HTERT RPE-1 (cell line): ENCODE measurements around the gene GJC1.

ENCODE experiments used
- in situ Hi-C: fragments of 300-500 bp; cut with MboI; formaldehyde crosslinking; loops from 4 replicates; pipeline ENCODE4 v1.14.3; 2020; ENCODE audit warnings: low sequenced_read_pairs

GJC1 gene

GRCh38 chr17:44829523-44830358 is at the start of gene GJC1:
Gene GJC1 (minus strand): TSS chr17:44830287. CDS start chr17:44805817, 24,470 bp downstream.
- in situ Hi-C loops, result no loop called here

GRCh38 chr17:44879376-44879775 is 49.3 kb upstream of the GJC1 start:
- in situ Hi-C loops, result no loop called here

DNA sequence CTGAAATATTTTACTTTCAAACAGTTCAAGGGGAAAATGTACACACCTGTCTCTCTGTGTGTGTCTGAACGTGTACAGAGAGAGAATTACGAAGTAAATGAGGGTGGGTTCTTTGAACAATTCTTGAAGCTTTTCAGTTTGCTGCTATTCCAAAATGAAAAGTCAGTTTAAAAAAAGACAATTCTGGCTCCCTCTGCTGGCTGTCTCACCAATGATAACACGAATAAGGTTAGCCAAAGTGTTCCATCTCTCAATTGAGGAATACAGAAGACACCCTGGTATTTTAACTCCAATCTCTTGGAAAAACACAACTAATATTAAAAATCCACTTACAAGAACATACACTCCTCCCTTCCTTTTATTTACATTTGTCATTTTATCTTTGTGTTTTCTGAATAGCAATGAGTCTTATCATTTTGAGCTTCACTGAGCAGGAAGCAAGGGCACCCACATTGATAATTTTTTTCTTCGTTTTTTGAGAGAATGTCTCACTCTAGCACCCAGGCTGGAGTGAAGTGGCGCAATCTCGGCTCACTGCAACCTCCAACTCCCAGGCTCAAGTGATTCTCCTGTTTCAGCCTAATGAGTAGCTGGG is 48.6 kb upstream of the GJC1 start:
- in situ Hi-C loops, result no loop called here

- in situ Hi-C loops, result no loop called here
Measured at GRCh38 chr17:44877121-44877520, 47.0 kb upstream of the GJC1 start.

DNA sequence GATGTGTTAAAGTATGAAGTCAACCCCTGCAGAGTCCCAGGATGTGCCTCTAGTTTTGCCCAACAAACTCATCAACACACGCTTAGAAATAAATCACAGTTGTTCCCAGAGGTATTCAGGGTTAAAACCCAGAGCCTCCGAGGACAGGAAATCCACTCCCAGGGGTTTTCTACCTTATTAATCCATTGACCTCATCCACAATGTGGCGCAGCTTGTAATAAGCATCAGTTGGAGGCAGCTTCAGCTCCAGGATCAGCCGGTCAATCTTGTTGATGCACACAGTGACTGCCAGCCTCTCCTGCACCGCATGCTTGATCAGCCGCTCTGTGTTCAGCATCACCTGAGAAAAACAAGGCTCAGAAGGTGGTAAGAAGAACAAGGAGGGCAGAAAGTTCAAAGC is 45.7 kb upstream of the GJC1 start:
- in situ Hi-C loops, result no loop called here

DNA sequence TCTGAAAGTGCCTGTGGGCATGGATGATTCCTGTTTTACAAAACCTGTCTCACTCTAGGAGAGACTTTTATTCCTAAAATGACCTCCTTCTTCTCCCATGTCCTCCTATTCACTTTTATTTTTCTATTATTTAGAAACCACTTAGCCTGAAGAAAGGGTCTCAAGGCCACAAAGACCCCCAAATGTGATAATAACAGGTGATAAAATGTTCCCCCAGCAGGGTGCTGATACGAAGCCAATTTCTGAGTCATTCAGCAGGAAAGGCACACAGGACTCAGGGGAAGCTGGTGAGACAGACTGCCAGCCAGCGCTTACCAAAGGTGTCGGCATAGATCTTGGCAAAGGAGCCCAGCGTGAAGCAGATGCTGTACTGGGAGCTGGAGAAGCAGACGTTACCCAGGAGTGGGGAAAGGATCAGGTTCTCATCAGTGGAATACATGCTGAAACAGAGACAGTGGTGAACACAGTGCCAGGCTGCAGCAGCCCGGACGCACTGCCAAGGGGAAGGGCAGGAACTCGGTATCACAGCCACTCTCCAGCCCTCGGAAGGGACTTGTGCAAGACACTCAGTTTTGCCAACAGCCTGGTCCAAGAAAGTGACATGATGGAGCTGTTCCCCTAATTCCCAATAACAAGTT is 42.2 kb upstream of the GJC1 start:
- in situ Hi-C loops, result no loop called here

DNA sequence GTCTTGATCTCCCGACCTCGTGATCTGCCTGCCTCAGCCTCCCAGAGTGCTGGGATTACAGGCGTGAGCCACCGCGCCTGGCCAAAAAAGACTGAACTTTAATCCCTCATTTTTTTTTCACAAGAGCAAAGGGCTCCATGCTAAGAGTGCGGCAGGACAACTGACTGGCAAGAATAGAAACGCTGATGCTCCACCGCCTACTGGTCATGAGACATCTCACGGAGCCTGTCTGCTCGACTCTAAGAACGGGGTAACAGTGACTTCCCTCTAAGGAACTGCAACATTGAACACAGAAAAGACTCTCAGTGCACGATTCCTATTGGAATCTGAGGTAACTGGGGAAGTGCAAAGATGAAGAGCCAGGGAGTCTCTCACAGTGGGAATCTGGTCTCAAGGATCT is 41.5 kb upstream of the GJC1 start:
- in situ Hi-C loops, result no loop called here

DNA sequence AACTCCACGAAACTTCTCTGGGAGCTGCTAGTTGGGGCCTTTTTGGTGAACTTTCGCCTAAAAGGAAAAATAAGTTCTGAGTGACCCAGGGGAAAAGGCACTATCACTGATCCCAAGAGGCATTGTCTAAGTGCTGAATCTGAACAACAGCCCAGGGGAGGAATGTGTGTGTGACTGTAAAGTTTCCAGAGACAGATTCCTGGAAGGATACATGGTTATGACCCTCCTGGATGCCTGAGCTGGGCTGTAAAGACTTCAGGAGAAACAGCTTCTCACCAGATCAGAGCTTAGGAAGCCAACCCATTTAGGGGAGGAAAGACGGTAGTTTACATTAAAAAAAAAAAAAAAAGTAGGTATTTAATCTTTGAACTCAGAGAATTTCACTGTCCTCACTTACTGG is 37.8 kb upstream of the GJC1 start:
- in situ Hi-C loops, result no loop called here

DNA sequence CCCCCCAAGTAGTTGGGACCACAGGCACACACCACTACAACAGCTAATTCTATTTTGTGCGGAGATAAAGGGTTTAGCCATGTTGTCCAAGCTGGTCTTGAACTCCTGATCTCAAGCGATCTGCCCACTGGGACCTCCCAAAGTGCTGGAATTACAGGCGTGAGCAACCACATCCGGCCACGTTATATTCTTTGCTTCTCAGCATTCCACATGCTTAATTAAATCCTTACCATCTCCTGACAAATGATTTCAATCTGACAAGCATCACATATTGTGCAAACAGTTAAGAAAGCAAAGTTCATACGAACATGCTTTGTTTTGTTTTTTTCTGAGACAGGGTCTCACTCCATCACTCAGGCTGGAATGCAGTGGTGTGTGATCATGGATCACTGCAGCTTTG is 35.8 kb upstream of the GJC1 start:
- in situ Hi-C loops, result no loop called here

DNA sequence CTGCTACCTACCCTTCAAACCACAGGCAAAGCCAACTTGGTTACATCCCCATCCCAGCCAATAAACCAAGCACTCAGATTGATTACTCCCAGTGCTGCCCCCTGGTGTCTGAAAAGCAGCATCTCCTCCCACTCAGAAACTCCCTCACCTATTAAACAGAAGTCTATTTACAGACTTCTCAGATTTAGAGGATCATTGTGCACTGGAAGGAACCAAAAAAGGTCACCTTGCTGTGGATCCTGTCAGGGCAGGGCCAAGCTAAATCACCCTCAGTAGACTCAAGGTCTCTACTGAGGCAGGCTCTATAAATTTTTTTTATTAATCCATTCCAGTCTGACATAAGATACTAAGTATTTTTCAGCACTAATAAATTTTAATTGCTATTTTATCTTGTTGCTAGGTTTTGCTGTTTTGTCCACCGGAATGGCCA is 35.2 kb upstream of the GJC1 start:
- in situ Hi-C loops, result no loop called here

- in situ Hi-C loops, result no loop called here
Measured at GRCh38 chr17:44864831-44865230, 34.7 kb upstream of the GJC1 start.

DNA sequence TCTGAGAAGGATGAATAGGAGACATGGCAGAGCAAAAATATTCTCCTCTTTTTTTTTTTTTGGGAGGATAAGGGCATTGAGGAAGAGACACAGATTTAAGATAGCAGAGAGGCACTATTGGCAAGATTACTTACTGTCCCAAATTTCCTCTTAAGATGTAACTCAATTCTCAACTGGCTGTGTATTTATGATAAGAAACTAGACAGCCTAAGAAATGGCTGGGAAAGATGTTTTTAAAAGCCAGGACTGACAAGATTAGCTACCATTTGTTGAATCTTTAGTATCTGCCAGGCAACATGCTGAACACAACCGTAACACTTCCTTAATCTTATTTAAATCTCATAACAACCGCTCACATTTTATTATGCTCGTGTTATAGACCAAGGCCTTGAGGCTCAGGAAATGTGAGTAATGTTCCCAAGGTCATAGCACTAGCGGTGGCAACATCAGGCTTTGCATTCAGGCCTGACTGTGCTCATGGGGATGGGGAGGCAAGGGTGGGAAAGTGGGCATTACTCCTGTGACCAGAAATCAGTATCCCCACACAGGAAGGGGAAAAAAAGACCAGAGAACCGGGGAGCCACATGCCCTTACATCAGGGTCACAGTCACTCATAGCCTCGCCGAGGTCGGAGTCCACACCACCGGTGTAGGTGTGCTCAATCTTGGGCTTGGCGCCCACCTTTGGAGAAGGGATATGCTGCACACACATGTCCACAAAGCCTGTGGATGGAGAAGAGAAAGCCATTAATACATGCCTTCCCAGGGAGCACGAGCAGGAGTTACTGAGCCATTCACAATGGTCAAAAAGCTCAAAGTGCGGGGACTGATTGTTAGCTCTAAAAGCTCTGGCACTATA is 33.2 kb upstream of the GJC1 start:
- in situ Hi-C loops, result no loop called here

DNA sequence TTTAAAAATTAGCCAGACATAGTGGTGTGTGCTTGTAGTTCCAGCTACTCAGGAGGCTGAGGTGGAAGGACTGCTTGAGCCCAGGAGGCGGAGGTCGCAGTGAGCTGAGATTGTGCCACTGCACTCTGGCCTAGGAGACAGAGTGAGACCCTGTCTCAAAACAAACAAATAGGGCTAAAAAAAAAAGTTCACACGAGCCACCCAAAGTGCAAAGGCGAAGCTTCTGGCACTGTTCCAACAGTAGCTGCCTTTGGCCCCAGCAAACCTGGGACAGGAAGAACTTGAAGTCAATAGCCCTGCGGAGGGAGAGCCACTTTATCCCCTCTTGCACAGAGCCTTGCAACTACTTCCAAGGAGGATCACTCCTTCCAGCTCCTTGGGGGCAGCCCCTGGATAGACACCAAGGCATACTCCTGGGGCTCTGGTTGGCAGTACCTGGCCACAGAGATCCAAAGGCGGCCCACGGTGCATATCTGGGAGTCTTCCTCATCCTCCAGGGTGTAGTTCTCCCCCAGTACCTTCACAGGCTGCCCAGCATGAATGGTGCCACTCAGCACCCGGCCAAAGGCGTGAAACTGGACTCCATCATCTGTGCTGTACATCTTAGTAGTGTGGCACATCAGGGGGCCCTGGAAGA is 32.3 kb upstream of the GJC1 start:
- in situ Hi-C loops, result no loop called here

DNA sequence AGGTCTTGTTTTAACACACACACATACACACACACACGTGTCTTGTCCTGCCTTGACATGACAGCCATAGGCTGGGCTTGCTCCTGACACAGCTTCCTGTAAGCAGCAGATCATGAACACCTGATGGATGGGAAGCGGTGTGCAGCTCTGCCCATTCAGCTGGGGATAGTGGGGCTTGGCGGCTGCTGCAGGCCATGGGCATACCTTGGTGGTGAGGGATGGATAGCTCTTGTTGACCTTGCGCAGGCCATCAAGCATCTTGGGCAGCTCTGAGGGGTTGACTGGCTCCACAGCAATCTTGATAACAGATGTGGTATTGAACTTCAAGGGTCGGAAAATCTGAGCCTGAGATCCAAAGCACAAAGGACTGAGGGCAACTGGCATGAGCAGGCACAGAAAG is 29.6 kb upstream of the GJC1 start:
- in situ Hi-C loops, result no loop called here

- in situ Hi-C loops, result no loop called here
Measured at GRCh38 chr17:44854192-44854591, 24.1 kb upstream of the GJC1 start.

DNA sequence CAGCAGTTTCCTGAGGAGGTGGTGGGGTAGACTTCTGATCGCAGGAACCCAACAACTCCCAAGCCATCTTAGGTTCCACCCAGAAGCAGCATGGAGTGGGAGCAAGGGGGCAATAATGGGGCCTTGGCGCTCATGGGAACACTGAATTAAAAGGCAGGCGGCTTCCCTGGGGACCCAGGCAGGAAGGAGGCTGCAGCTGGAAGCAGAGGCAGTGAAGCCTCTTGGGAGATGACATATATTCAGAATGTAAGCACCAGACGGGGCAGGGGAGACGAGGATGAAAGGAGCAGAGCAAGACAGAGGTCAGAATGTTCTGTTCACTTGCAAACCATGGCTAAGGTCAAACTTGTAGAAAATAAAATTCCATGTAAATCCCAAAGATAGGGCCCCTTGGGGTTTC is 20.5 kb upstream of the GJC1 start:
- in situ Hi-C loops, result no loop called here

- in situ Hi-C loops, result no loop called here
Measured at GRCh38 chr17:44850025-44850424, 19.9 kb upstream of the GJC1 start.

DNA sequence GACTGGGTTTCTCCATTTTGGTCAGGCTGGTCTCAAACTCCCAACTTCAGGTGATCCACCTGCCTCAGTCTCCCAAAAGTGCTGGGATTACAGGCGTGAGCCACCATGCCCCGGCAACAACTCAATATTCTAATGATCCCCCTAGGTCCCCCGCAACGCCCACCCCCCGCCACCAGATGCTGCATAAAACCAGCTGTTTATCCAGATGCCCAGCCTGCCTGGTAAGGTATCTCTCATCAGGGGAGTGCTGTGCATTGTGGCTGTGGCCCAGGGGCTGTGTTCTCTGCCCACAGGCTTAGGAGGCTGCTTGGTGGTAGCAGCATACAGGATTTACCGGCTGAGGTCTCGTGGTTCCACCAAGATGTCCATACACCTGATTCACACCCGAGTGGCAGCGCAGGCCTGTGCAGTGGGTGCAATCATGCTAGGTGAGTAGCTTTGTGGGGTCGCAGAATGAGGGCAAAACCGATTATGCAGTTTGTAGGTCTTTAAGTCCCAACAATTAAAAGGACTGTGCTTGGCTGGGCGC is 18.9 kb upstream of the GJC1 start:
- in situ Hi-C loops, result no loop called here

DNA sequence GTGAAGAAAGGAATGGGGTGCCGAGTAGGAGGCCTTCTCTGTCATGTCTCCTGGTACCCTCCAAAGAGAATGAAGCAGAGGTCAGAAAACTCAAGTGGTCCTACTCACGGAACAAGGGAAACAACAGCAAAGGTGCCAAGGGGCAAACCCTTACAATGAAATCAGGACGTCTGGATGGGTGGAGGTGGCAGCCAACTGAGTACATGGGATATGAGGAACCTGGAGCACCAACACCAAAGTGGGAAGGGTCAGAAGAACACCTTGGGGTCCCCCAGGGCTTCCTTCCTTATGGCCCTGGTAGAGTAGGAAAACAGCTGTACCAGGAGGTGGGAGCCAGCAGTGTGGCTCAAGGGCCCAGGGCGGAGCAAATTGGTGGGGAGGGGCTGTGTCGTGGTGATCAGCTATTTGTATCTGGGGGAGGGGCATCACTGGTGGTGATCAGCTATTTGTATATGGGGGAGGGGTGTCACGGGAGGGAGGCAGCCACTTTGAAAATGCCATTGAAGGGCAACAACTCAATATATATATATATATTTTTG is 18.2 kb upstream of the GJC1 start:
- in situ Hi-C loops, result no loop called here

GRCh38 chr17:44847586-44847985 is 17.5 kb upstream of the GJC1 start, which contains the start of gene HIGD1B:
Gene HIGD1B (plus strand): TSS chr17:44847883. CDS start chr17:44848153, 270 bp downstream.
- in situ Hi-C loops, result no loop called here
